Astrocyte (in vitro differentiated cells and primary cell): ENCODE data around the gene CLEC16A.

ENCODE experiments used
- CTCF ChIP-seq: IDR thresholded peaks from 2 replicates; pipeline ENCODE4 v1.5.1; 2011; ENCODE audit warnings: low read depth, mild to moderate bottlenecking, inconsistent platforms, low read length, moderate library complexity; ENCODE audit not compliant: insufficient read depth
- EZH2 ChIP-seq: IDR thresholded peaks from 2 replicates; pipeline ENCODE4 v1.6.1; 2012; ENCODE audit warnings: mild to moderate bottlenecking, low read length, inconsistent platforms; ENCODE audit not compliant: insufficient read depth

GRCh38 chr16:11012841-11013240 is 68.5 kb downstream of the CLEC16A start:
- TF ChIP-seq CTCF (no peak), EZH2 (no peak)
